Activated CD4-positive, alpha-beta T cell treated with anti-CD3 and anti-CD28 coated beads, Interleukin-2, amount 10 ng/mL, durations not matched to agents 24 days and 14 days (primary cell): Measurements from ENCODE around the gene GRIP2. TPM values are rescaled to one million over a fixed set of nuclear protein-coding genes. Genes with fewer than 3 reads are reported as not detected.

Experiments used
- DNase-seq: peaks from one replicate; pipeline ENCODE4 v3.0.0; 2022
- H3K27ac Mint-ChIP-seq: one replicate; pipeline ENCODE4 v1.8.0; 2022; ENCODE audit warnings: mild to moderate bottlenecking, mixed read lengths
- H3K27me3 Mint-ChIP-seq: one replicate; pipeline ENCODE4 v1.8.0; 2022; ENCODE audit warnings: mixed read lengths
- H3K36me3 Mint-ChIP-seq: one replicate; pipeline ENCODE4 v1.8.0; 2022; ENCODE audit warnings: low read depth, mild to moderate bottlenecking, mixed read lengths
- H3K4me1 Mint-ChIP-seq: one replicate; pipeline ENCODE4 v1.8.0; 2021; ENCODE audit warnings: mixed read lengths
- H3K4me3 Mint-ChIP-seq: one replicate; pipeline ENCODE4 v1.8.0; 2022; ENCODE audit warnings: mild to moderate bottlenecking, moderate library complexity, mixed read lengths
- H3K9me3 Mint-ChIP-seq: one replicate; pipeline ENCODE4 v1.8.0; 2021; ENCODE audit warnings: mixed read lengths
- intact Hi-C: fragments of 100-400 bp; cut with micrococcal nuclease; formaldehyde crosslinking; loops from one replicate; pipeline ENCODE4 v1.15.1; 2023
- total RNA-seq: library from RNA; stranded (reverse); gene quantifications from 2 replicates; pipeline ENCODE4 v1.2.3, GENCODE V29; 2022

GRIP2 gene
- total RNA-seq = not detected in 2 replicates

GRCh38 chr3:14539742-14540491 is at the start of gene GRIP2:
TSS of gene GRIP2 (minus strand) at chr3:14540342. CDS start at chr3:14540308, 34 bp downstream.
- Mint-ChIP-seq H3K9me3 (no peaks in the 10 kb centered on the region), H3K27me3 (no peaks in the 10 kb centered on the region), H3K4me1 (no peaks in the 10 kb centered on the region), H3K4me3 (no peak within 1 kb of the TSS), H3K36me3 (no peaks in the 10 kb centered on the region), H3K27ac (no peak within 1 kb of the TSS)
- DNase-seq = no peak
- intact Hi-C loops = no loop called here

- Mint-ChIP-seq H3K36me3 (no peaks in the 10 kb centered on the region), H3K27ac (no peak overlapping the region), H3K27me3 (peaks cover 9% of the 10 kb centered on the region), H3K4me1 (no peaks in the 10 kb centered on the region), H3K4me3 (no peak overlapping the region), H3K9me3 (no peaks in the 10 kb centered on the region)
- DNase-seq = no peak
- intact Hi-C loops = no loop called here
Measured at GRCh38 chr3:14588425-14589112, 48.4 kb upstream of the GRIP2 start.

- Mint-ChIP-seq H3K27ac (no peak overlapping the region), H3K4me1 (no peaks in the 10 kb centered on the region), H3K27me3 (peaks cover 9% of the 10 kb centered on the region), H3K9me3 (no peaks in the 10 kb centered on the region), H3K36me3 (no peaks in the 10 kb centered on the region), H3K4me3 (no peak overlapping the region)
- intact Hi-C loops = no loop called here
- DNase-seq = no peak
Measured at GRCh38 chr3:14587740-14588360, 47.7 kb upstream of the GRIP2 start.

- Mint-ChIP-seq H3K4me1 (no peaks in the 10 kb centered on the region), H3K4me3 (no peak overlapping the region), H3K27ac (no peak overlapping the region), H3K36me3 (no peaks in the 10 kb centered on the region), H3K27me3 (peaks cover 13% of the 10 kb centered on the region), H3K9me3 (no peaks in the 10 kb centered on the region)
- no peak for DNase-seq
- intact Hi-C loops = no loop called here
Measured at GRCh38 chr3:14586611-14587010, 46.5 kb upstream of the GRIP2 start.

- Mint-ChIP-seq H3K27me3 (peaks cover 6% of the 10 kb centered on the region), H3K4me3 (no peak overlapping the region), H3K4me1 (no peaks in the 10 kb centered on the region), H3K9me3 (no peaks in the 10 kb centered on the region), H3K27ac (no peak overlapping the region), H3K36me3 (no peaks in the 10 kb centered on the region)
- DNase-seq = no peak
- intact Hi-C loops = no loop called here
Measured at GRCh38 chr3:14583548-14584091, 43.5 kb upstream of the GRIP2 start.

GRCh38 chr3:14582045-14582410 is 41.9 kb upstream of the GRIP2 start:
- H3K4me1 Mint-ChIP-seq = no peaks in the 10 kb centered on the region
- H3K27me3 Mint-ChIP-seq = peaks cover 6% of the 10 kb centered on the region
- DNase-seq = no peak
- H3K36me3 Mint-ChIP-seq = no peaks in the 10 kb centered on the region
- intact Hi-C loops = no loop called here
- no peak overlapping the region for H3K4me3 Mint-ChIP-seq
- H3K27ac Mint-ChIP-seq = no peak overlapping the region
- no peaks in the 10 kb centered on the region for H3K9me3 Mint-ChIP-seq

GRCh38 chr3:14581334-14582044 is 41.3 kb upstream of the GRIP2 start:
- Mint-ChIP-seq H3K4me3 (no peak overlapping the region), H3K4me1 (no peaks in the 10 kb centered on the region), H3K36me3 (no peaks in the 10 kb centered on the region), H3K27me3 (peaks cover 6% of the 10 kb centered on the region), H3K27ac (no peak overlapping the region), H3K9me3 (no peaks in the 10 kb centered on the region)
- no peak for DNase-seq
- intact Hi-C loops = no loop called here

GRCh38 chr3:14577897-14578296 is 37.8 kb upstream of the GRIP2 start:
- Mint-ChIP-seq H3K9me3 (no peaks in the 10 kb centered on the region), H3K4me3 (no peak overlapping the region), H3K4me1 (no peaks in the 10 kb centered on the region), H3K36me3 (no peaks in the 10 kb centered on the region), H3K27ac (no peak overlapping the region), H3K27me3 (peaks cover 6% of the 10 kb centered on the region)
- no peak for DNase-seq
- intact Hi-C loops = no loop called here

GRCh38 chr3:14576163-14576562 is 36.0 kb upstream of the GRIP2 start:
- no peak overlapping the region for H3K27ac Mint-ChIP-seq
- H3K27me3 Mint-ChIP-seq = peaks cover 2% of the 10 kb centered on the region
- no peak overlapping the region for H3K4me3 Mint-ChIP-seq
- no peak for DNase-seq
- intact Hi-C loops = no loop called here
- H3K36me3 Mint-ChIP-seq = no peaks in the 10 kb centered on the region
- H3K9me3 Mint-ChIP-seq = no peaks in the 10 kb centered on the region
- no peaks in the 10 kb centered on the region for H3K4me1 Mint-ChIP-seq

GRCh38 chr3:14574183-14574582 is 34.0 kb upstream of the GRIP2 start:
- Mint-ChIP-seq H3K27me3 (no peaks in the 10 kb centered on the region), H3K4me3 (no peak overlapping the region), H3K27ac (no peak overlapping the region), H3K4me1 (peaks cover 8% of the 10 kb centered on the region), H3K9me3 (no peaks in the 10 kb centered on the region), H3K36me3 (no peaks in the 10 kb centered on the region)
- intact Hi-C loops = no loop called here
- DNase-seq = no peak

GRCh38 chr3:14573706-14574105 is 33.6 kb upstream of the GRIP2 start:
- no peaks in the 10 kb centered on the region for H3K9me3 Mint-ChIP-seq
- no peak for DNase-seq
- intact Hi-C loops = no loop called here
- H3K27ac Mint-ChIP-seq = no peak overlapping the region
- H3K4me3 Mint-ChIP-seq = no peak overlapping the region
- H3K36me3 Mint-ChIP-seq = no peaks in the 10 kb centered on the region
- H3K4me1 Mint-ChIP-seq = peaks cover 8% of the 10 kb centered on the region
- no peaks in the 10 kb centered on the region for H3K27me3 Mint-ChIP-seq

- no peaks in the 10 kb centered on the region for H3K9me3 Mint-ChIP-seq
- H3K27ac Mint-ChIP-seq = no peak overlapping the region
- no peak for DNase-seq
- no peak overlapping the region for H3K4me3 Mint-ChIP-seq
- intact Hi-C loops = no loop called here
- H3K4me1 Mint-ChIP-seq = peaks cover 10% of the 10 kb centered on the region
- H3K27me3 Mint-ChIP-seq = no peaks in the 10 kb centered on the region
- H3K36me3 Mint-ChIP-seq = no peaks in the 10 kb centered on the region
Measured at GRCh38 chr3:14570864-14571263, 30.7 kb upstream of the GRIP2 start.

GRCh38 chr3:14570089-14570488 is 29.9 kb upstream of the GRIP2 start:
- intact Hi-C loops = no loop called here
- DNase-seq = peak; percentile 57
- H3K27ac Mint-ChIP-seq = no peak overlapping the region
- H3K27me3 Mint-ChIP-seq = no peaks in the 10 kb centered on the region
- H3K4me1 Mint-ChIP-seq = peaks cover 10% of the 10 kb centered on the region
- H3K9me3 Mint-ChIP-seq = no peaks in the 10 kb centered on the region
- H3K36me3 Mint-ChIP-seq = no peaks in the 10 kb centered on the region
- H3K4me3 Mint-ChIP-seq = no peak overlapping the region
